Measurements from ENCODE around the gene EPC2.

- TF ChIP-seq, protein P1, sequence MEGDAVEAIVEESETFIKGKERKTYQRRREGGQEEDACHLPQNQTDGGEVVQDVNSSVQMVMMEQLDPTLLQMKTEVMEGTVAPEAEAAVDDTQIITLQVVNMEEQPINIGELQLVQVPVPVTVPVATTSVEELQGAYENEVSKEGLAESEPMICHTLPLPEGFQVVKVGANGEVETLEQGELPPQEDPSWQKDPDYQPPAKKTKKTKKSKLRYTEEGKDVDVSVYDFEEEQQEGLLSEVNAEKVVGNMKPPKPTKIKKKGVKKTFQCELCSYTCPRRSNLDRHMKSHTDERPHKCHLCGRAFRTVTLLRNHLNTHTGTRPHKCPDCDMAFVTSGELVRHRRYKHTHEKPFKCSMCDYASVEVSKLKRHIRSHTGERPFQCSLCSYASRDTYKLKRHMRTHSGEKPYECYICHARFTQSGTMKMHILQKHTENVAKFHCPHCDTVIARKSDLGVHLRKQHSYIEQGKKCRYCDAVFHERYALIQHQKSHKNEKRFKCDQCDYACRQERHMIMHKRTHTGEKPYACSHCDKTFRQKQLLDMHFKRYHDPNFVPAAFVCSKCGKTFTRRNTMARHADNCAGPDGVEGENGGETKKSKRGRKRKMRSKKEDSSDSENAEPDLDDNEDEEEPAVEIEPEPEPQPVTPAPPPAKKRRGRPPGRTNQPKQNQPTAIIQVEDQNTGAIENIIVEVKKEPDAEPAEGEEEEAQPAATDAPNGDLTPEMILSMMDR (conservative IDR thresholded peaks at IDR 0.05): no peak
- TF ChIP-seq ZFX (IDR thresholded peaks at IDR 0.05): no peak
These were observed 107.4 kb downstream of the EPC2 start for GRCh38 chr2:148751907-148752306.

Data from C4-2B (cell line).